GM12801 (cell line): ENCODE data around the gene RGS12.

ENCODE experiments used
- CTCF ChIP-seq: IDR thresholded peaks from one replicate; pipeline ENCODE4 v1.5.1; 2011; ENCODE audit warnings: control low read depth; ENCODE audit not compliant: insufficient read length; ENCODE audit errors: extremely low read depth

The RGS12 gene

GRCh38 chr4:3303565-3303824 lies 10.7 kb downstream of the RGS12 start:
- TF ChIP-seq CTCF, result no peak

GRCh38 chr4:3303923-3304710 lies 11.3 kb downstream of the RGS12 start:
- TF ChIP-seq CTCF, result no peak

- TF ChIP-seq CTCF, result no peak
These were observed 12.2 kb downstream of the RGS12 start for GRCh38 chr4:3304831-3305609.

- TF ChIP-seq CTCF, result no peak
These were observed 13.0 kb downstream of the RGS12 start for GRCh38 chr4:3305610-3306371.

GRCh38 chr4:3306450-3306849 lies 13.6 kb downstream of the RGS12 start:
- TF ChIP-seq CTCF, result no peak

GRCh38 chr4:3307060-3307459 lies 14.2 kb downstream of the RGS12 start:
- no peak for TF ChIP-seq CTCF

- TF ChIP-seq CTCF, result no peak
These were observed 14.7 kb downstream of the RGS12 start for GRCh38 chr4:3307486-3307885.
